Measurements from ENCODE around the gene TRIP11.

The TRIP11 gene

DNA sequence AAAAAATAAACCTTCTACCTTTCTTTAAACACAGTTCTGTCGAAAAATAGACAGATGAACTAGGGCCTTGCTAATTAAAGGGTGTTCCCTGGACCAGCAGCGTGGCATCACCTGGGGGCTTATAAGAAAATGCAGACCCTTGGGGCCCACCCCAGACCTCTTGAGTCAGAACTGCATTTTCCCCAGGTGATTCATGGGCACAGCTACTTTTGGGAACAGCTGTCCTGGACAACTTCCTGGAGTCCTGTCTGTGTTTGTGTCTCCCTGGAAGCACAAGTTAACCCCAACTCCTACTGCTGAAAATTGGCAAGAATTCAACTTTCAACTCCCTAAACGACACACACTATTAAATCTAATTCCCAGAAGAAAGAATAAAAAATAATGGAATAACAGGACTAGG is 110.2 kb downstream of the TRIP11 start:
- DNase-seq (ENCODE audit: low spot score), result no peak
- Histone ChIP-seq H3K4me1 (ENCODE audit: insufficient read depth, poor library complexity, severe bottlenecking) (peaks cover 19% of the 10 kb centered on the region), H3K4me3 (ENCODE audit: severe bottlenecking) (no peak overlapping the region), H3K9me3 (ENCODE audit: severe bottlenecking) (no peaks in the 10 kb centered on the region), H3K36me3 (ENCODE audit: low read depth) (no peaks in the 10 kb centered on the region), H3K27ac (ENCODE audit: poor library complexity, severe bottlenecking) (peak overlapping the region; percentile 47), H3K27me3 (ENCODE audit: insufficient read depth, poor library complexity, severe bottlenecking) (no peaks in the 10 kb centered on the region)
- TF ChIP-seq, protein P1, sequence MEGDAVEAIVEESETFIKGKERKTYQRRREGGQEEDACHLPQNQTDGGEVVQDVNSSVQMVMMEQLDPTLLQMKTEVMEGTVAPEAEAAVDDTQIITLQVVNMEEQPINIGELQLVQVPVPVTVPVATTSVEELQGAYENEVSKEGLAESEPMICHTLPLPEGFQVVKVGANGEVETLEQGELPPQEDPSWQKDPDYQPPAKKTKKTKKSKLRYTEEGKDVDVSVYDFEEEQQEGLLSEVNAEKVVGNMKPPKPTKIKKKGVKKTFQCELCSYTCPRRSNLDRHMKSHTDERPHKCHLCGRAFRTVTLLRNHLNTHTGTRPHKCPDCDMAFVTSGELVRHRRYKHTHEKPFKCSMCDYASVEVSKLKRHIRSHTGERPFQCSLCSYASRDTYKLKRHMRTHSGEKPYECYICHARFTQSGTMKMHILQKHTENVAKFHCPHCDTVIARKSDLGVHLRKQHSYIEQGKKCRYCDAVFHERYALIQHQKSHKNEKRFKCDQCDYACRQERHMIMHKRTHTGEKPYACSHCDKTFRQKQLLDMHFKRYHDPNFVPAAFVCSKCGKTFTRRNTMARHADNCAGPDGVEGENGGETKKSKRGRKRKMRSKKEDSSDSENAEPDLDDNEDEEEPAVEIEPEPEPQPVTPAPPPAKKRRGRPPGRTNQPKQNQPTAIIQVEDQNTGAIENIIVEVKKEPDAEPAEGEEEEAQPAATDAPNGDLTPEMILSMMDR (IDR thresholded peaks at IDR 0.05; ENCODE audit: poor library complexity, severe bottlenecking), result no peak
- peak; percentile 23; the same call in 1 of the 3 replicates for ATAC-seq (ENCODE audit: low read depth)

DNA sequence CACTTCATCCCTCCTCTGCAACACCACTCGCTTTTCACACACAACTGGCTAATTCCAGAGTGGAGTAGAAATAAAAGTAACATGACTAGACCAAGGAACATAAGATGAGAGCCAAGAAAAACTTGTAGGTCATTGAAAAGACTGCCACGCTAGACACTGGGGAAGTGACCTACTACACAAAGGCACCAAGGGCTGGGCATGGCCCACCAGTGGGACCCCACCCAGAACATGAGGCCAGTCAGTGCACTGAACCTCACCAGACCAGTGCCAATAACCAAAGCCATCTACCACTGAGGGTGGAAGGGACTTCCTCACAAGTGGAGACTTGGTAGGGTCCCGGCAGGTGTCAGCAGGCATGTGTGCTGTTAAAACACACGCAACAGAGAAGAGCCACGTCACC is 112.1 kb downstream of the TRIP11 start:
- H3K36me3 ChIP-seq (ENCODE audit: low read depth), result no peaks in the 10 kb centered on the region
- ATAC-seq (ENCODE audit: low read depth), result no peak
- no peak for DNase-seq (ENCODE audit: low spot score)
- H3K27me3 ChIP-seq (ENCODE audit: insufficient read depth, poor library complexity, severe bottlenecking), result no peaks in the 10 kb centered on the region
- no peaks in the 10 kb centered on the region for H3K9me3 ChIP-seq (ENCODE audit: severe bottlenecking)
- no peak overlapping the region for H3K27ac ChIP-seq (ENCODE audit: poor library complexity, severe bottlenecking)
- peaks cover 21% of the 10 kb centered on the region for H3K4me1 ChIP-seq (ENCODE audit: insufficient read depth, poor library complexity, severe bottlenecking)
- TF ChIP-seq, protein P1 (IDR thresholded peaks at IDR 0.05; ENCODE audit: poor library complexity, severe bottlenecking), result no peak
- H3K4me3 ChIP-seq (ENCODE audit: severe bottlenecking), result no peak overlapping the region

DNA sequence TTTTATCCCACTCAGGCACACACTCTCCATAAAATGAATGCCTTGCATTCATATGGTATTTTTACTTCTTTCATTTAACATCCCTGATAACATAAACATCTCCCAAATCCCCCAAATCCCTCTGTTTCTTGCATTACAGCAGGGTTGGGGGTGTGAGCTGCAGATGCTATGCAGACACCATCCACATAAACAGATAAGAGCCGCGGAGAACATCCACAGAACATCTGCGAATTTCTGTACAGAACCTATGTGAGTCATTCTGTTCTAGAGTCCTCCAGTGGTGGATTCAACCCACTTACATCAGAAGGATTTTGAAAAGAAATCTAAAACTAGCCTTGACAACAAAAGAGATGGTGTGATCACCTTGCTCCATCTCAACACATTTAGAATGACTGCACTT is 112.7 kb downstream of the TRIP11 start:
- Histone ChIP-seq H3K27me3 (ENCODE audit: insufficient read depth, poor library complexity, severe bottlenecking) (no peaks in the 10 kb centered on the region), H3K4me1 (ENCODE audit: insufficient read depth, poor library complexity, severe bottlenecking) (peaks cover 21% of the 10 kb centered on the region), H3K4me3 (ENCODE audit: severe bottlenecking) (no peak overlapping the region), H3K27ac (ENCODE audit: poor library complexity, severe bottlenecking) (no peak overlapping the region), H3K9me3 (ENCODE audit: severe bottlenecking) (no peaks in the 10 kb centered on the region), H3K36me3 (ENCODE audit: low read depth) (no peaks in the 10 kb centered on the region)
- ATAC-seq (ENCODE audit: low read depth) (no peak), DNase-seq (ENCODE audit: low spot score) (no peak)
- TF ChIP-seq, protein P1 (IDR thresholded peaks at IDR 0.05; ENCODE audit: poor library complexity, severe bottlenecking), result no peak

DNA sequence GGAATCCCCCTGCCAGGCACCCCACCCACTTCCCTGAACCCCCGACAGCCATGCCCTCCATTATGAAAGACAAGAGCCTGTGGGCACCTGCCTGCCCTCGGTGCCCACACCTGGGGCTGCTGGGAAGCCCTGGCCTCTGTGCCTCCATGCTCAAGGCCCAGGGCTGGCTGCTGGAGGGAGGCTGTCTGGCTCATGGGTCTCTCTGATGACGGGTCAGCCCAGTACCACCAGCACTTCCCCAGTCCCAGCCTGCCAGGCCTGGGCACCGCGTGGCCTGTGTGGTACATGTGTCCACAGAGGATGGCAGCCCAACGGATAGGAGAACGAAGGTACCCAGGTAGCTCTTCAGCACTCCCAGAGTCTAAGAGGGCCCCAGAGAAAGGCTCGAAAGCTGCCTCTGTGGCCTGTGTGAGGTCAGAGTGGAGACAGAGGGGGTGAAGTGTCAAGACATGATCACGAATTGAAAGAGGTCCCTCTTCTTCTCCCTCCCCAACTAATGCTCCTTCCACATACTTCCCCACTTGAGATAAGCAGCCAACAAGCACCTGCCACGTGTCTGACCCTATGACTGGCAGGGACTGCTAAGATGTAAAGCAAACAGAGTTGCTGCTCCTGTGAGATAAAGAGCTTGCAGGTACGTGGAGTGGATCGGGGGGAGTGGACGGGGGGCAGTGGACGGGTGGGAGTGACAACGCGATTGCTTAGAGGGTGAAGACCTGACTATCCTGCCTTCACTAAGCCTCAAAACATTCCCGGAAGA is 113.5 kb downstream of the TRIP11 start:
- no peaks in the 10 kb centered on the region for H3K27me3 ChIP-seq (ENCODE audit: insufficient read depth, poor library complexity, severe bottlenecking)
- no peaks in the 10 kb centered on the region for H3K36me3 ChIP-seq (ENCODE audit: low read depth)
- ATAC-seq (ENCODE audit: low read depth) (no peak), DNase-seq (ENCODE audit: low spot score) (no peak)
- no peaks in the 10 kb centered on the region for H3K9me3 ChIP-seq (ENCODE audit: severe bottlenecking)
- H3K4me3 ChIP-seq (ENCODE audit: severe bottlenecking), result no peak overlapping the region
- no peak overlapping the region for H3K27ac ChIP-seq (ENCODE audit: poor library complexity, severe bottlenecking)
- TF ChIP-seq, protein P1 (IDR thresholded peaks at IDR 0.05; ENCODE audit: poor library complexity, severe bottlenecking), result no peak
- peaks cover 21% of the 10 kb centered on the region for H3K4me1 ChIP-seq (ENCODE audit: insufficient read depth, poor library complexity, severe bottlenecking)

DNA sequence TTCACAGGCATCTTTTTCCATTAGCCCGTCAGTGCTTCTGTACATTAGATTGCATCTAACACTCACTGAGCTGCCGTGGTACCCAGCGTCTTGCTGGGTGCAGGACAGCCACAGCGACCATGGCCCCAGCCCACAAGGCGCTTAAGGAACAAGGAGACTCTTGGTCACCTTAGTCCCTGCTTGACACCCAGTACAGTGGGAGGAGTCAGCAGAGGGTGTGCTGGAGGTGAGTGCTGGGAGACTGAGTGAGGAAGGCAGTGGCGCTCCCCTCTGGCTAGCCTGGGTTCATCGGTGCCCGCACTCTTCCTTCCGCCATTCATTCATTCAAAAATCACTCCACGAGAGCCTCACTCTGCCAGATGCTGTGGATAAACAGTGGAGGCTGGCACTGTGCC is 114.1 kb downstream of the TRIP11 start:
- TF ChIP-seq, protein P1 (IDR thresholded peaks at IDR 0.05; ENCODE audit: poor library complexity, severe bottlenecking), result no peak
- Histone ChIP-seq H3K36me3 (ENCODE audit: low read depth) (no peaks in the 10 kb centered on the region), H3K4me3 (ENCODE audit: severe bottlenecking) (no peak overlapping the region), H3K4me1 (ENCODE audit: insufficient read depth, poor library complexity, severe bottlenecking) (peaks cover 21% of the 10 kb centered on the region), H3K27me3 (ENCODE audit: insufficient read depth, poor library complexity, severe bottlenecking) (no peaks in the 10 kb centered on the region), H3K9me3 (ENCODE audit: severe bottlenecking) (no peaks in the 10 kb centered on the region), H3K27ac (ENCODE audit: poor library complexity, severe bottlenecking) (peak overlapping the region; percentile 45)
- DNase-seq (ENCODE audit: low spot score) (no peak), ATAC-seq (ENCODE audit: low read depth) (no peak)

Measured in RWPE2 (cell line).